Measurements from ENCODE around the gene ATP13A1.
"Not testable (repeated sequence)": the region's sequence is repeated elsewhere in the genome, so short reads cannot be mapped to it uniquely, and the experiment has no call there.

ATP13A1 gene

DNA sequence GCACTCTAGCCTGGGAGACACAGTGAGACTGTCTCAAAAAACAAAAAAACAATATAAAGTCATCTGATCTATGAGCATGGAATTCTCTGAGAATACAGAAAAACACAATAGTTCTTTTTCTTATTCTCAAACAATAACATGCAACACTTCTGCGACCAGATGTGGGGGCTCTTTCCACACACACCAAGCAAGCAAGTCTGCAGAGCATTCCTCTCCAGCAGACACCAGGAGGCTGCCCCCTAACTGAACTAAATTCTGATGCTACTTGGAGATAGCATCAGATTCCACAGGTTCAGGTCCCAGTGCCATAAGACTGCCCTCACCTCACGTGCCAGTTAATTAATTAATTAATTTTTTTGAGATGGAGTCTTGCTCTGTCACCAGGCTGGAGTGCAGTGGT is 32.9 kb upstream of the ATP13A1 start:
- TF ChIP-seq, protein P1, sequence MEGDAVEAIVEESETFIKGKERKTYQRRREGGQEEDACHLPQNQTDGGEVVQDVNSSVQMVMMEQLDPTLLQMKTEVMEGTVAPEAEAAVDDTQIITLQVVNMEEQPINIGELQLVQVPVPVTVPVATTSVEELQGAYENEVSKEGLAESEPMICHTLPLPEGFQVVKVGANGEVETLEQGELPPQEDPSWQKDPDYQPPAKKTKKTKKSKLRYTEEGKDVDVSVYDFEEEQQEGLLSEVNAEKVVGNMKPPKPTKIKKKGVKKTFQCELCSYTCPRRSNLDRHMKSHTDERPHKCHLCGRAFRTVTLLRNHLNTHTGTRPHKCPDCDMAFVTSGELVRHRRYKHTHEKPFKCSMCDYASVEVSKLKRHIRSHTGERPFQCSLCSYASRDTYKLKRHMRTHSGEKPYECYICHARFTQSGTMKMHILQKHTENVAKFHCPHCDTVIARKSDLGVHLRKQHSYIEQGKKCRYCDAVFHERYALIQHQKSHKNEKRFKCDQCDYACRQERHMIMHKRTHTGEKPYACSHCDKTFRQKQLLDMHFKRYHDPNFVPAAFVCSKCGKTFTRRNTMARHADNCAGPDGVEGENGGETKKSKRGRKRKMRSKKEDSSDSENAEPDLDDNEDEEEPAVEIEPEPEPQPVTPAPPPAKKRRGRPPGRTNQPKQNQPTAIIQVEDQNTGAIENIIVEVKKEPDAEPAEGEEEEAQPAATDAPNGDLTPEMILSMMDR (IDR thresholded peaks at IDR 0.05; ENCODE audit: insufficient read depth, missing control alignments), result no peak
- FAIRE-seq, result no peak
- no peak for DNase-seq (ENCODE audit: insufficient read length, low spot score)

DNA sequence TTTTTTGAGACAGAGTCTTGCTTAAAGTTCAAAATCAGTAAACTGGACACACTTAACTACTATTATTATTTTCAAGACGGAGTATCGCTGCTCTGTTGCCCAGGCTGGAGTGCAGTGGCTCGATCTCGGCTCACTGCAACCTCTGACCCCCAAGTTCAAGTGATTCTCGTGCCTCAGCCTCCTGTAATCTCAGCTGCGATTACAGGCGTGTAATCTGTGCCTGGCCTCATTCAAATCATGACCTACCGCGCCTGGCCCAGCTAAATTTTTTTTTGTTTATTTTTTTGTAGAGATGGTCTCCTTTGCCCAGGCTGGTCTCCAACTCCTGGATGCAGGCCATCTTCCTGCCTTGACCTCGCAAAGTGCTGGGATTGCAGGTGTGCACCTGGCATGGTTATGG is 28.2 kb upstream of the ATP13A1 start:
- DNase-seq (ENCODE audit: insufficient read length, low spot score) (no peak), FAIRE-seq (no peak)
- TF ChIP-seq, protein P1 (IDR thresholded peaks at IDR 0.05; ENCODE audit: insufficient read depth, missing control alignments), result no peak

DNA sequence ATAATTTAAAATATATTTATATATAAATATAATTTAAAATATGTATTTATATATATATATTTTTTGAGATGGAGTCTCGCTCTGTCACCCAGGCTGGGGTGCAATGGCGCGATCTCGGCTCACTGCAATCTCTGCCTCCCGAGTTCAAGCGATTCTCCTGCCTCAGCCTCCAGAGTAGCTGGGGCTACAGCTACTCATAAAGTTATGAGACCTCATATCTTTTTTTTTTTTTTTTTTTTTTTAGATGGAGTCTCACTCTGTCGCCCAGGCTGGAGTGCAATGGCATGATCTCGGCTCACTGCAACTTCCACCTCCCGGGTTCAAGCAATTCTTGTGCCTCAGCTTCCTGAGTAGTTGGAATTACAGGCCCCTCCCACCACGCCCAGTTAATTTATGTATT is 25.5 kb upstream of the ATP13A1 start:
- not testable (repeated sequence) for FAIRE-seq; DNase-seq (ENCODE audit: insufficient read length, low spot score)

DNA sequence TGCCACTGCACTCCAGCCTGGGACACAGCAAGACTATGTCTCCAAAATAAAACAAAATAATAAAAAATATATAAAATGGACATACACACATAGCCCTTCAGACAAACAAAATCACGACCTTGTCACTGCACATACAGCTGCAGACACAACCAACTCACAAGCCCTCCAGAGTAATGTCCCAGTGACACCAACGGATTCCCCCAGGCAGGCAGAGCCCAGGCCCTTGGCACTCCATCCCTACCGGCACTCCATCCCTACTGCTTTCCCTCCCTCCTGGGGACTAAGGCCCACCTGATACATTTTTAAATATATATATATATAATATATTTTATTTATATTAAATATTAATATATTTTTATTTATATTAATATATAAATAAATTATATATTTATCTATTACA is 23.6 kb upstream of the ATP13A1 start:
- no peak for DNase-seq (ENCODE audit: insufficient read length, low spot score)
- no peak for FAIRE-seq
- TF ChIP-seq, protein P1 (IDR thresholded peaks at IDR 0.05; ENCODE audit: insufficient read depth, missing control alignments), result no peak

DNA sequence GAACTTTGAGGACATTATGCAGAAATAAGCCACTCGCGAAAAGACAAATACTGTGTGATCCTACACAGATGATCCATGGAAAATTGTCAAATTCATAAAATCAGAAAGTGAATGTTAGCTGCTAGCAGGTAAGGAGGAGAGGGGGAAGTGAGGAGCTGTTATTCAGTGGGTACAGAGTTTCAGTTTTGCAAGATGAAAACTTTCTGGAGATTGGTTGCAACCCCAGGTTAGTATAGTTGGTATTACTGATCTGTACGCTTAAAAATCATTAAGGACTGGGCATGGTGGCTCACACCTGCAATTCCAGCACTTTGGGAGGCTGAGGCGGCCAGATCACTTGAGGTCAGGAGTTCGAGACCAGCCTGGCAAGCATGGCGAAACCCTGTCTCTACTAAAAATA is 23.1 kb upstream of the ATP13A1 start:
- DNase-seq (ENCODE audit: insufficient read length, low spot score) (no peak), FAIRE-seq (no peak)
- TF ChIP-seq, protein P1 (IDR thresholded peaks at IDR 0.05; ENCODE audit: insufficient read depth, missing control alignments), result no peak

DNA sequence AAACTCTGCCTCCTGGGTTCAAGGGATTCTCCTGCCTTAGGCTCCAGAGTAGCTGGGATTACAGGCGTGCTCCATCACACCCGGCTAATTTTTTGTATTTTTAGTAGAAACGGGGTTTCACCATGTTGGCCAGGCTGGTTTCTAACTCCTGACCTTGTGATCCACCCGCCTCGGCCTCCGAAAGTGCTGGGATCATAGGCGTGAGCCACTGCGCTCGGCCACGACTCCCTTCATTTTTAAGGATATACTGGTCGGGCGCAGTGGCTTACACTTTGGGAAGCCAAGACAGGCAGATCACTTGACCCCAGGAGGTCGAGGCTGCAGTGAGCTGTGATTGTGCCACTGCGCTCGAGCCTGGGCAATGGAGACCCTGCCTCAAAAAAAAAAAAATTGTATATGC is 22.6 kb upstream of the ATP13A1 start:
- FAIRE-seq, result not testable (repeated sequence)

DNA sequence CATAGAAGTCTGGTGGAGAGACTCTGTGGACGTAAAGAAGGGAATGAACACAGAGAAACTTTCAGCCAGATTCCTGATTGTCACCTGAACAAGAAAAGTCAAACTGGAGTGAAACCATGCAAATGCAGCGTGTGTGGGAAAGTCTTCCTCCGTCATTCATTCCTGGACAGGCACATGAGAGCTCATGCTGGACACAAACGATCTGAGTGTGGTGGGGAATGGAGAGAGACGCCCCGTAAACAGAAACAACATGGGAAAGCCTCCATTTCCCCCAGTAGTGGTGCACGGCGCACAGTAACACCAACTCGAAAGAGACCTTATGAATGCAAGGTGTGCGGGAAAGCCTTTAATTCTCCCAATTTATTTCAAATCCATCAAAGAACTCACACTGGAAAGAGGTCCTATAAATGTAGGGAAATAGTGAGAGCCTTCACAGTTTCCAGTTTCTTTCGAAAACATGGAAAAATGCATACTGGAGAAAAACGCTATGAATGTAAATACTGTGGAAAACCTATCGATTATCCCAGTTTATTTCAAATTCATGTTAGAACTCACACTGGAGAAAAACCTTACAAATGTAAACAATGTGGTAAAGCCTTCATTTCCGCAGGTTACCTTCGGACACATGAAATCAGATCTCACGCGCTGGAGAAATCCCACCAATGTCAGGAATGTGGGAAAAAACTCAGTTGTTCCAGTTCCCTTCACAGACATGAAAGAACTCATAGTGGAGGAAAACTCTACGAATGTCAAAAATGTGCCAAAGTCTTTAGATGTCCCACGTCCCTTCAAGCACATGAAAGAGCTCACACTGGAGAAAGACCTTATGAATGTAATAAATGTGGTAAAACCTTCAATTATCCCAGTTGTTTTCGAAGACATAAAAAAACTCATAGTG is 15.9 kb upstream of the ATP13A1 start:
- TF ChIP-seq, protein P1 (IDR thresholded peaks at IDR 0.05; ENCODE audit: insufficient read depth, missing control alignments), result no peak
- FAIRE-seq, result no peak
- no peak for DNase-seq (ENCODE audit: insufficient read length, low spot score)

More for the DNA sequence above, 22.6 kb upstream of the ATP13A1 start:
- not testable (repeated sequence) for DNase-seq (ENCODE audit: insufficient read length, low spot score)

DNA sequence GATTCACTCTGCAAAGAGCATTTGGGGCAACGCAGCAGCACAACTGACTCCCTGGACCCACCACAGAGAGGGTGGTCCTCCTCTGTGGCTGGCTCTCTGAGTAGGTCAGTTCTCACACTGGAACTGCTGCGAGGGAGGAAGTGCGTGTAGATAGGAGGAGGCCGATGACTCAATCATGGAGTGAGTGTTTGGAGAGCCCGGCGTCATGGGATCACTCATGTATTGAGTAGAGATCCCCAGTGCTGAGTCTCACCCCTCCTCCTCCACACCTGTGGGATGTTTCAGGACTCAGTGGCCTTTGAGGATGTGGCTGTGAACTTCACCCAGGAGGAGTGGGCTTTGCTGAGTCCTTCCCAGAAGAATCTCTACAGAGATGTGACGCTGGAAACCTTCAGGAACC is 14.1 kb upstream of the ATP13A1 start:
- TF ChIP-seq, protein P1 (IDR thresholded peaks at IDR 0.05; ENCODE audit: insufficient read depth, missing control alignments), result no peak
- FAIRE-seq, result no peak

More for the DNA sequence above, 14.1 kb upstream of the ATP13A1 start:
- DNase-seq (ENCODE audit: insufficient read length, low spot score), result no peak
